ENCODE measurements around the gene SPATA32. TPM values are rescaled to one million over a fixed set of nuclear protein-coding genes. Genes with fewer than 3 reads are reported as not detected.
A peak's percentile ranks its signal among the peaks of the same experiment; 100 is the strongest.

The SPATA32 gene
- total RNA-seq, 8 experiments from 2014 or later: 0.13 to 0.47 (median 0.41) TPM; not detected in 2

DNA sequence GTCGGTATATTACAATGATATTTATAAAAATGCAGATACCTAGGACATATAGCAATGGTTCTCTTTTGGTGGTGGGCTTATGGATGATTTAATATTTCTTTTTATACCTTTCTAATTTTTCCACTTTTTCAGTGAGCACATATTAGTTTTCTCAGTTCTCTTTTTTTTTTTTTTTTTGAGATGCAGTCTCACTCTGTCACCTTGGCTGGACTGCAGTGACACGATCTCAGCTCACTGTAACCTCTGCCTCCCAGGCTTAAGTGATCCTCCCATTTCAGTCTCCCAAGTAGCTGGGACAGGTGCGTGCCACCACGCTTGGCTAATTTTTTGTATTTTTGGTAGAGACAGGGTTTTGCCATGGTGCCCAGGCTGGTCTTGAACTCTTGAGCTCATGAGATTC lies 39.8 kb upstream of the SPATA32 start:
- WGBS, 10 experiments: 76 to 100% (median 88%) methylated on average over 1 to 4 of the region's 4 CpGs
- Histone ChIP-seq H3K27ac (no peak overlapping the region), H3K4me1 (replicated peaks in 1 of 2) (peaks cover 10 to 11% of the 10 kb centered on the region in 2 donors), H3K4me3 (no peak overlapping the region)
- no peak for ATAC-seq (replicated peaks in 6 of 8)
- in situ Hi-C loops (cut with MboI; ENCODE audit: low pct_unique_long_range_greater_than_20kb in 2 of 9, low sequenced_read_pairs in 9 of 9, unreplicated experiment in 9 of 9): no loop called here

DNA sequence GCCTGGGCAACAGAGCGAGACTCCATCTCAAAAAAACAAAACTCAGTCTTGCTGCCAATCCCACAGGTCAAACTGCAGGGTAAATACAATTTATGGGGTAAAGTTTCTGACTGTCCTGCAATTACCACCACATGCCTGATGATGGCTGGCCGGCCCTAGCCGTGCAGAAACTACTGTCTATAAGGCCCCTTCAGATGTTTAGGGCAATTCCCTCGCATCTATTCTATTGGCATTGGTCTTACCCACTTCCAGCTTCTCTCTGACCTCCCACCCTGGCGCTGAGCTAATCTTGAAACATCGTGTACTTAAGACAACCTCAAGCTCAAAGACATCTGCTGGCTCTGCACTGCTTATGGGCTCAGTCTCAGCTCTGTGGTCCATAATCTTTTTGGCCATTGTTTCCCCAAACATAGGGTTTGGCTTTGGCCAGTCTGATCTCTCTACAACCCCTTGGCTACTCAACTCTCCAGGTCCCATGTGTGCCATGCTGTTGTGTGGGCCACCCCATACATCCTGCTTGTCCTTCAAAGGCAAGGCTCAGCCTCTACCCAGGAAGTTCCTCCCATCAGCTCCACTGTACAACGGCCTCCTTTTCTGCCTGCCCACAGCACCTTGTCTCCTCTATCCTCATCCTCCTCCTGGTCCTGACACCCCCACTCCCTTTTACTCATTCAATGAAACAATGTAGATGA lies 38.3 kb upstream of the SPATA32 start:
- in situ Hi-C loops (cut with MboI; ENCODE audit: low pct_unique_long_range_greater_than_20kb in 2 of 9, low sequenced_read_pairs in 9 of 9, unreplicated experiment in 9 of 9): no loop called here
- peaks cover 10 to 16% of the 10 kb centered on the region in 2 donors for H3K4me1 ChIP-seq (replicated peaks in 1 of 2)
- no peak for ATAC-seq (replicated peaks in 6 of 8)
- 86 to 100% (median 94%) methylated on average over 1 to 7 of the region's 7 CpGs; no CpG with 5 or more reads in 3 of the 10 experiments for WGBS, 10 experiments
- no peak overlapping the region for H3K4me3 ChIP-seq
- no peak overlapping the region for H3K27ac ChIP-seq

GRCh38 chr17:45299361-45299760 lies 37.5 kb upstream of the SPATA32 start:
- peak in 6 of 8 experiments; percentile 40 to 99 (median 95) for ATAC-seq (replicated peaks in 6 of 8)
- 20 to 100% (median 45%) methylated on average over 1 of the region's 2 CpGs; no CpG with 5 or more reads in 6 of the 10 experiments for WGBS, 10 experiments
- peak overlapping the region in 1 of 2 donors; percentile 45 for H3K27ac ChIP-seq
- H3K4me1 ChIP-seq (replicated peaks in 1 of 2): peaks cover 10 to 16% of the 10 kb centered on the region in 2 donors
- in situ Hi-C loops (cut with MboI; ENCODE audit: low pct_unique_long_range_greater_than_20kb in 2 of 9, low sequenced_read_pairs in 9 of 9, unreplicated experiment in 9 of 9): loop anchor here in 3 of 9 experiments (25.0 kb wide), 1 partner anchor 88 kb away; no protein-coding TSS in a partner anchor
- H3K4me3 ChIP-seq: no peak overlapping the region

DNA sequence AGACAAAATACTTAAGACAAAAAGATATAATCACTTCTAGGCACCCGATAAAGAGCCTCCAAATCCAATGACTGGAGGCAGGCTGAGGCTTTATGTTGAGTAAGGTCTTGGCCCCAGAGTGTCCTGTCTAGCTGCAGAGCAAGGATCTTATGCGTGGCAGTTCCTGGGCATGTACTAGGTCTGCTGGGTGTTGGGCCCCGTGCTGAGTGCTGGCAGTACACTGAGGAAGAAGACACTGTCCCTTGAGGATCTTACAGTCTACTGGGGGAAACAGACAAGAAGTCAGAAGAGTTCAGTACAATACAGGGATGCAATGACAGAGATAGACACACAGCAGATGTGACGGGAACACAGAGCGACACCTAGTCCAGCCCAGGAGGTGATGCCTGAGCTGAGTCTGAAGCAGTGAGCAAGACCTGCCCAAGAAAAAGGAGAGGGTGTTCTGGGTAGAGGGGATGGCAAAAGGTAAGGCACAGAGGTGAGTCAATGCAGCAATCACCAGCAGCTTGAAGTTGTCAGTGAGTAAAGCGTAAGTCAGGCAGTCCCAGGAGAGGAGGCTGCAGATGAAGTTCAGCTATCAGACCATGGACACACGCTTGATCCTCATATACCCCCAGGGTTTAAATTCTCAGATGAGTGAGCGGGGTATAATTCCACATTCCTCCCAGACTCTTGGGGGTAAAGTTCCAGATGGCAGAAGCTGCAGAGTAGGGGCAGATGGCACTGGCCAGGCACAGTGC lies 36.8 kb upstream of the SPATA32 start:
- H3K4me3 ChIP-seq: no peak overlapping the region
- WGBS, 10 experiments: 7 to 100% (median 95%) methylated on average over 1 to 6 of the region's 8 CpGs
- peak in 5 of 8 experiments; percentile 10 to 50 (median 23) for ATAC-seq (replicated peaks in 6 of 8)
- H3K27ac ChIP-seq: peak overlapping the region in 1 of 2 donors; percentile 45
- in situ Hi-C loops (cut with MboI; ENCODE audit: low pct_unique_long_range_greater_than_20kb in 2 of 9, low sequenced_read_pairs in 9 of 9, unreplicated experiment in 9 of 9): loop anchor here in 3 of 9 experiments (25.0 kb wide), 1 partner anchor 89 kb away; no protein-coding TSS in a partner anchor
- H3K4me1 ChIP-seq (replicated peaks in 1 of 2): peaks cover 13 to 20% of the 10 kb centered on the region in 2 donors

DNA sequence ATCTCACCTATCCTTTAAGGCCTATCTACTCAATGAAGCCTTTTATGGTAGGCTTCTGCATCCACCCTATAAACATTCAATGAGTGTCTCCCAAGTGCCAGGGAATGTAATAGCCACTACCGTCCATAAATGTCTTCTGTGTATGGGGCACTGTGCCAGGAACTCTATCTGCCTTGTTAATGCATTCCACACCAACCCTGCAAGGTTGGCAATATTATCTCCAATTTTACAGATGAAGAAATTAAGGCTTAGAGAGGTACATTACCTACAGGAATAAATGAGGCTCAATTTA lies 34.9 kb upstream of the SPATA32 start:
- no peak overlapping the region for H3K4me3 ChIP-seq
- ATAC-seq (replicated peaks in 6 of 8): no peak
- peaks cover 23 to 27% of the 10 kb centered on the region in 2 donors for H3K4me1 ChIP-seq (replicated peaks in 1 of 2)
- no peak overlapping the region for H3K27ac ChIP-seq
- 11 to 100% (median 86%) methylated on average over 1 of the region's 1 CpG; no CpG with 5 or more reads in 6 of the 10 experiments for WGBS, 10 experiments
- in situ Hi-C loops (cut with MboI; ENCODE audit: low pct_unique_long_range_greater_than_20kb in 2 of 9, low sequenced_read_pairs in 9 of 9, unreplicated experiment in 9 of 9): loop anchor here in 3 of 9 experiments (25.0 kb wide), 1 partner anchor 91 kb away; no protein-coding TSS in a partner anchor

DNA sequence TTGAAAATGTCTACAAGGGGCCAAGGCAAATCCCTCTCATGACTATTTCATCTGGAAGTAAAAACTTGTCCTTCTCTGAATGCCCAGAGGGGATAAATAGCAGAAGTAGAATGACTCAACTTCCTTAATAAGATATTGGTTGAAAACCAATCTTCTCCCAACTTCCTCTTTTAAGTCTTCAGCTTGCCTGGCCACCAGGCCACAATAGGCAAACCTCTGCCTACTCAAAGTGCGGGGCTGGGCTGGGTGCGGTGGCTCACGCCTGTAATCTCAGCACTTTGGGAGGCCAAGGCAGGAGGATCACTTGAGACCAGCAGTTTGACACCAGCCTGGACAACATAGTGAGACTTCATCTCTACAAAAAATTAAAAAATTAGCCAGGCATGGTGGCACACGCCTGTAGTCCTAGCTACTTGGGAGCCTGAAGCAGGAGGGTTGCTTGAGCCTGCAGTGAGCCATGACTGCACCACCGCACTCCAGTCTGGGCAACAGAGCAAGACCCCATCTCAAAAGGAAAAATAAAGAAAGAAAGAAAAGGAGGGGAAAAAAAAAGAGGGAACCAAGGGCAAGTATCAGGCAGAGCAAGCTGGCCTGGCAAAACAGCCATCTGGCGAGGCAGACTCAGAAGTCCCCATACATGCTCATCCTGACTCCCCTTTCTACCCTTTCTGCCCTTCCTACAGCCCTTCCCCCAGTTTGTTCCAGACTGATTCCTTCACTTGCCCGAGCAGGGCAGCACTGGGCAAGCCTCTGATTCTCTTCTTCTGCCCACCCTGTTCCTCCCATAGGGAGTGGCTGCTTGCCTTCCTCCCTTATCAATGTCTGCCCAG lies 34.3 kb upstream of the SPATA32 start:
- Histone ChIP-seq H3K4me1 (replicated peaks in 1 of 2) (peaks cover 23 to 27% of the 10 kb centered on the region in 2 donors), H3K4me3 (no peak overlapping the region), H3K27ac (no peak overlapping the region)
- in situ Hi-C loops (cut with MboI; ENCODE audit: low pct_unique_long_range_greater_than_20kb in 2 of 9, low sequenced_read_pairs in 9 of 9, unreplicated experiment in 9 of 9): loop anchor here in 3 of 9 experiments (25.0 kb wide), 1 partner anchor 91 kb away; no protein-coding TSS in a partner anchor
- no peak for ATAC-seq (replicated peaks in 6 of 8)
- 80 to 100% (median 100%) methylated on average over 1 to 5 of the region's 7 CpGs; no CpG with 5 or more reads in 3 of the 10 experiments for WGBS, 10 experiments

- in situ Hi-C loops (cut with MboI; ENCODE audit: low pct_unique_long_range_greater_than_20kb in 2 of 9, low sequenced_read_pairs in 9 of 9, unreplicated experiment in 9 of 9): loop anchor here in 3 of 9 experiments (25.0 kb wide), 1 partner anchor 93 kb away; no protein-coding TSS in a partner anchor
- H3K4me3 ChIP-seq: no peak overlapping the region
- 0 to 100% (median 59%) methylated on average over 1 to 3 of the region's 3 CpGs; no CpG with 5 or more reads in 2 of the 10 experiments for WGBS, 10 experiments
- peaks cover 19 to 24% of the 10 kb centered on the region in 2 donors for H3K4me1 ChIP-seq (replicated peaks in 1 of 2)
- peak in 3 of 8 experiments; percentile 45 to 57 (median 54) for ATAC-seq (replicated peaks in 6 of 8)
- no peak overlapping the region for H3K27ac ChIP-seq
These were observed 32.6 kb upstream of the SPATA32 start for GRCh38 chr17:45294506-45294905.

GRCh38 chr17:45293413-45294211 lies 31.7 kb upstream of the SPATA32 start:
- H3K4me1 ChIP-seq (replicated peaks in 1 of 2): peaks cover 13 to 16% of the 10 kb centered on the region in 2 donors
- no peak overlapping the region for H3K4me3 ChIP-seq
- peak; percentile 73 to 97 (median 94) for ATAC-seq (replicated peaks in 6 of 8)
- peak overlapping the region; percentile 56 for H3K27ac ChIP-seq
- in situ Hi-C loops (cut with MboI; ENCODE audit: low pct_unique_long_range_greater_than_20kb in 2 of 9, low sequenced_read_pairs in 9 of 9, unreplicated experiment in 9 of 9): loop anchor here in 3 of 9 experiments (25.0 kb wide), 1 partner anchor 94 kb away; no protein-coding TSS in a partner anchor
- 0 to 90% (median 40%) methylated on average over 1 to 7 of the region's 10 CpGs; no CpG with 5 or more reads in 3 of the 10 experiments for WGBS, 10 experiments

DNA sequence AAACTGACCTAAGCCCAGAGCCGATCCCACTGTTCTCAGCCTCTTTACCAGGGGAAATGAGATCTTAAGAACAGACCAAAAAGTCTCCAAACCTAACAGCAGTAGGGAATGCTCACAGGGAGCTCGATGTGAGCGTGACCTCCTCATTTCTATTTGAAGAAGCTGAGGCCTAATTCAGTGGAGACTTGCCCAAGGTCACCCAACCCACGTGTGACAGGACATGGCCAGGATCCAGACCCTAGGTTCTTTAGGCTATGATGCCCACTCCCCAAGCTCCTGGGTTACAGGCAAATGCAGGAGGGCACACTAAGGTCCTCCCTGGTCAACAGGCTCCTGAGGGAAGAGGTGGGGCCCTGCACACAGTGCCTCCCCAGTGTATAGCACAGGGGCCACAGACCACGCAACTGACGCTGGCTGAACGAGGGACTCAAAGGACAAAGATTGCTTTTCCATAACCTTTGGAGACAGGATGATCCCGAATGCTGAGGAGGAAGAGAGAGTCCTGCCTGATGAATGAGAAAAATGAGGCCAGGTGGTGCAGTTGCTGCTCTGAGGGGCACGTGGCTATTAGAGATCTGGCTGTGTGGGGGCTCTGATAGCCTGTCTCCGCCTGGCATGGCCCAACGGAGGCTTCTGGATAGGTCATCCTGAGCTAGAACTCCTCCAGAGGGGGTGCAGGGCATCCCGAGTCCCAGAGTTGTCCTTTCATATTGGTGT lies 31.0 kb upstream of the SPATA32 start:
- in situ Hi-C loops (cut with MboI; ENCODE audit: low pct_unique_long_range_greater_than_20kb in 2 of 9, low sequenced_read_pairs in 9 of 9, unreplicated experiment in 9 of 9): loop anchor here in 3 of 9 experiments (25.0 kb wide), 1 partner anchor 94 kb away; no protein-coding TSS in a partner anchor
- Histone ChIP-seq H3K27ac (peak overlapping the region; percentile 22 to 56), H3K4me3 (no peak overlapping the region), H3K4me1 (replicated peaks in 1 of 2) (peaks cover 13 to 18% of the 10 kb centered on the region in 2 donors)
- peak in 1 of 8 experiments; percentile 35 for ATAC-seq (replicated peaks in 6 of 8)
- WGBS, 10 experiments: 50 to 100% (median 86%) methylated on average over 1 to 9 of the region's 12 CpGs; no CpG with 5 or more reads in 4 of the 10 experiments

DNA sequence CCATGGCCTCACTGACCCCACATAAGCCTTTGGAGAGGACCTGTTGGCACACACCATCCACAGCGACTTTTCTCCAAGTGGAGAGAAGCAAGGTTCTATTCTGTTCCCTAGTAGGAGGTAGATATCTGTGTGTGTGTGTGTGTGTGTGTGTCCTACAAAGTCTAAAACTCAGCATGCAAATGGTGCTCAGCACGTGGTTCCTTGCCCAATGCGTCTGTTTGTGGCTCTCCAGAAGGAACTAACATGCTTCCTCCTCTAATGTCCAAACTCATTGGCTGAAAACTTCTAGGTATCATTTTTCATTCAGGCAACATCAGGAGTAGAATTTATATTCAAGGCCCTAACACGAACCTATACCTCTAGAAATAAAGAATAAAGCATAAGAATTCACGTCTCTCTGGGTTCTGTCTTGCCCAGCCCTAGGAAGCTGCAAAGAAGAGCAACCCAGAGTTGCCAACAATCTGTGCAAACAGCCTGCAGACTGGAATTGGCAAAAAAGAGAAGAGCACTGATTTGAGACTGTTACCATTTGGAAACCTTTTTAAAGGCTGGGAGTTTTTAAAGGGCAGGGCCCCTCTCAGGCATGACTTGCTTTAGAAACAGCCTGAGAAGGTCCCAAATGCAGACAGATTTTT lies 29.4 kb upstream of the SPATA32 start:
- in situ Hi-C loops (cut with MboI; ENCODE audit: low pct_unique_long_range_greater_than_20kb in 2 of 9, low sequenced_read_pairs in 9 of 9, unreplicated experiment in 9 of 9): loop anchor here in 3 of 9 experiments (25.0 kb wide), 1 partner anchor 96 kb away; no protein-coding TSS in a partner anchor

More for the DNA sequence above, 29.4 kb upstream of the SPATA32 start:
- H3K4me1 ChIP-seq (replicated peaks in 1 of 2): peaks cover 13 to 23% of the 10 kb centered on the region in 2 donors
- 61 to 100% (median 79%) methylated on average over 2 to 4 of the region's 5 CpGs; no CpG with 5 or more reads in 1 of the 10 experiments for WGBS, 10 experiments
- no peak overlapping the region for H3K4me3 ChIP-seq
- no peak overlapping the region for H3K27ac ChIP-seq
- ATAC-seq (replicated peaks in 6 of 8): no peak

All from motor neuron (in vitro differentiated cells).